CD4-positive, alpha-beta T cell (primary cell): ENCODE data around the gene USP37. TPM values are rescaled to one million over a fixed set of nuclear protein-coding genes. Genes with fewer than 3 reads are reported as not detected.

Source experiments
- ATAC-seq: fragments of 200-7000 bp; cut with Tn5 transposase; one replicate; pipeline ENCODE4 v1.10.0; 2022; ENCODE audit warnings: mild to moderate bottlenecking; ENCODE audit not compliant: poor library complexity
- CTCF ChIA-PET: fragments of 350-600 bp; sonication (Branson Sonifier 250); formaldehyde crosslinking; loops from one replicate; lab custom pipeline; 2021; ENCODE audit warnings: antibody characterized with exemption, inconsistent platforms; lab: Charles Lee
- POLR2A ChIA-PET: fragments of 350-600 bp; sonication (Branson Sonifier 250); formaldehyde crosslinking; loops from one replicate; lab custom pipeline; 2021; ENCODE audit warnings: antibody characterized with exemption, inconsistent platforms; lab: Charles Lee
- DNase-seq, 14 experiments: peaks; one replicate each; pipeline ENCODE4 v3.0.0-alpha.2; 2013 to 2020; ENCODE audit warnings: mixed read lengths in 2 of 14
- H3K27ac ChIP-seq, 2 donors: one replicate each; pipeline versions ENCODE4 v1.5.1 to v1.7.0; 2013; ENCODE audit warnings: low read length in 2 of 2, low read depth in 1 of 2, mild to moderate bottlenecking in 1 of 2
- H3K27me3 ChIP-seq, 2 experiments: 1 replicate in 1 of 2; 2 replicates in 1 of 2; pipeline versions ENCODE4 v1.6.1 to v1.7.0; 2013; ENCODE audit warnings: low read length in 2 of 2, control low read depth in 1 of 2, mild to moderate bottlenecking in 1 of 2, moderate library complexity in 1 of 2; ENCODE audit not compliant: insufficient read depth in 2 of 2, control insufficient read depth in 1 of 2
- H3K36me3 ChIP-seq: one replicate; pipeline ENCODE4 v1.6.1; 2013; ENCODE audit warnings: low read length, control low read depth; ENCODE audit not compliant: insufficient read depth
- H3K4me1 ChIP-seq: one replicate; pipeline ENCODE4 v1.6.1; 2013; ENCODE audit warnings: low read length, control low read depth; ENCODE audit not compliant: insufficient read depth
- H3K4me3 ChIP-seq: one replicate; pipeline ENCODE4 v1.5.1; 2013; ENCODE audit warnings: mild to moderate bottlenecking, low read length, moderate library complexity
- H3K9me3 ChIP-seq, 2 experiments: 1 replicate in 1 of 2; 2 replicates in 1 of 2; pipeline versions ENCODE4 v1.6.1 to v1.7.0; 2013; ENCODE audit warnings: low read length in 2 of 2, mild to moderate bottlenecking in 2 of 2, control low read depth in 1 of 2, moderate library complexity in 1 of 2; ENCODE audit not compliant: control insufficient read depth in 1 of 2, insufficient read depth in 1 of 2
- H3K27ac Mint-ChIP-seq: one replicate; pipeline ENCODE4 v1.8.0; 2020; ENCODE audit warnings: mixed read lengths
- H3K27me3 Mint-ChIP-seq: one replicate; pipeline ENCODE4 v1.8.0; 2021; ENCODE audit warnings: mixed read lengths
- H3K36me3 Mint-ChIP-seq: one replicate; pipeline ENCODE4 v1.8.0; 2021; ENCODE audit warnings: low read depth, mixed read lengths
- H3K4me1 Mint-ChIP-seq: one replicate; pipeline ENCODE4 v1.8.0; 2021; ENCODE audit warnings: low read depth, mixed read lengths
- H3K4me3 Mint-ChIP-seq: one replicate; pipeline ENCODE4 v1.8.0; 2020; ENCODE audit warnings: mild to moderate bottlenecking, mixed read lengths
- H3K9me3 Mint-ChIP-seq: one replicate; pipeline ENCODE4 v1.8.0; 2020; ENCODE audit warnings: mixed read lengths
- intact Hi-C, 2 experiments: fragments of 100-400 bp; cut with DNase I in 1 of 2; cut with micrococcal nuclease in 1 of 2; formaldehyde crosslinking; loops; one replicate each; pipeline versions ENCODE4 v1.15.1 to v1.9.0; 2023 to 2025; cut with DNase I, micrococcal nuclease
- polyA plus RNA-seq, 2 donors: library from polyadenylated mRNA; unstranded; fragments of 120-200 nt; gene quantifications; one replicate each; pipeline ENCODE4 v1.2.1, GENCODE V29; 2013
- total RNA-seq, 174 experiments: library from RNA in 2 of 174; stranded (reverse) in 2 of 174; gene quantifications; one replicate each; pipeline ENCODE4 v1.2.3 and lab custom pipeline; 2021 to 2026
- TF ChIP-seq, protein P1 (sequence below): fragments of 200-600 bp; IDR thresholded peaks from one replicate; pipeline ENCODE4 v1.8.0; 2022; ENCODE audit warnings: antibody characterized with exemption, mild to moderate bottlenecking

The USP37 gene, protein sequence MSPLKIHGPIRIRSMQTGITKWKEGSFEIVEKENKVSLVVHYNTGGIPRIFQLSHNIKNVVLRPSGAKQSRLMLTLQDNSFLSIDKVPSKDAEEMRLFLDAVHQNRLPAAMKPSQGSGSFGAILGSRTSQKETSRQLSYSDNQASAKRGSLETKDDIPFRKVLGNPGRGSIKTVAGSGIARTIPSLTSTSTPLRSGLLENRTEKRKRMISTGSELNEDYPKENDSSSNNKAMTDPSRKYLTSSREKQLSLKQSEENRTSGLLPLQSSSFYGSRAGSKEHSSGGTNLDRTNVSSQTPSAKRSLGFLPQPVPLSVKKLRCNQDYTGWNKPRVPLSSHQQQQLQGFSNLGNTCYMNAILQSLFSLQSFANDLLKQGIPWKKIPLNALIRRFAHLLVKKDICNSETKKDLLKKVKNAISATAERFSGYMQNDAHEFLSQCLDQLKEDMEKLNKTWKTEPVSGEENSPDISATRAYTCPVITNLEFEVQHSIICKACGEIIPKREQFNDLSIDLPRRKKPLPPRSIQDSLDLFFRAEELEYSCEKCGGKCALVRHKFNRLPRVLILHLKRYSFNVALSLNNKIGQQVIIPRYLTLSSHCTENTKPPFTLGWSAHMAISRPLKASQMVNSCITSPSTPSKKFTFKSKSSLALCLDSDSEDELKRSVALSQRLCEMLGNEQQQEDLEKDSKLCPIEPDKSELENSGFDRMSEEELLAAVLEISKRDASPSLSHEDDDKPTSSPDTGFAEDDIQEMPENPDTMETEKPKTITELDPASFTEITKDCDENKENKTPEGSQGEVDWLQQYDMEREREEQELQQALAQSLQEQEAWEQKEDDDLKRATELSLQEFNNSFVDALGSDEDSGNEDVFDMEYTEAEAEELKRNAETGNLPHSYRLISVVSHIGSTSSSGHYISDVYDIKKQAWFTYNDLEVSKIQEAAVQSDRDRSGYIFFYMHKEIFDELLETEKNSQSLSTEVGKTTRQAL
- total RNA-seq (10 to 100 TPM; 20.2 to 24.4 TPM), total RNA-seq (lab: John Stamatoyannopoulos, UW) (39.8 to 176 (median 85.1) reads per million in 172 experiments)
- polyA plus RNA-seq (2013, experiment 1 of 2): 8.3 TPM
- 11.1 TPM for polyA plus RNA-seq (2013, experiment 2 of 2)

DNA sequence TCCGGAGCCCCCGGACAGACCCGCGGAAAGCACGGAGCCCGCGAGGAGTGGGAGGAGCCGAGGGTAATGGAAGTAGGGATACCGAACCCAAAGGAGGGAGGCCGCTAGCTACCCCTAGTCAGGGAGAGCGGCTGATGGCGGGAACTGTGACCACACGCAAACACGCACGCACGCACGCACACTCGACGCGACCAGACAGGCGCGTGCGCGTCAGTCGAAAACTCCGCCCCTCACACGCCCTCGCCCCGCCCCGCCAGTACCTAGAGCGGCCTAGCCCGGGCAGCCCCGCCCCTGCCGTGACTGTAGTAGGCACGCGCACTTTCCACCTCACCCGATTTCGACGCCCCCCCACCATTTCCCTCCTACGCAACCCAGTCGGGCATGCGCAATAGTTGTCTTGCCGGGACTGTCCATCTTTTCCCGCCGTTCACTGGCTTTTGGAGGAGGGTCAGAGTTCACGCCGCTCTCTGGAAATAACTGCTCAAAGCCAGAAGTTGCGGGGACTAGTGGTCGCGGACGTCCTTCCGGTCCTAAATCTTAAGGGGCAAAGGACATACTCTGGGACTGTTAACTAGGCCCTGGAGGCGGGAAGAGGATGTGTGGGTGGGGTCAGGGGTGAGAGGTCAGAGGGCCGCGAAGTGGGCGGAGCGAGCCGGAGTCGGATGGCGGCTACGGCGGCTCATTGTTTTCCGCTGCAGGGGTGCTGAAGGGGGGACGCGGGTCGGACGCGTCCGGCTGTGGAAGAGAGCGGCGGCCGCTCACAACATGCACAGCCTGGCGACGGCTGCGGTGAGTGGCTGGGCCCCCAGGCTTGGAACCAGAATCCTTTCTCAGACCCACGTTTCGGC lies at the start of gene USP37, which contains the start of gene CNOT9:
Gene USP37 (minus strand): TSS at position 162 of the 848 bp plus-strand sequence. CDS start 9,698 bp downstream, outside the sequence.
Gene CNOT9 (plus strand): TSS at position 650 of the 848 bp plus-strand sequence. CDS start 116 bp downstream, at position 766.
- H3K4me1 ChIP-seq: peaks cover 32% of the 10 kb centered on the region
- DNase-seq (peak; percentile 99 to 100 (median 100)), ATAC-seq (peak; percentile 85)
- no peaks in the 10 kb centered on the region for H3K27me3 Mint-ChIP-seq
- peak within 1 kb of the TSS; percentile 77 for H3K4me3 ChIP-seq
- H3K4me1 Mint-ChIP-seq: peaks cover 77% of the 10 kb centered on the region
- intact Hi-C loops: loop anchor here (1.0 to 10.0 kb wide), 10 partner anchors 89 to 976 kb away; partner anchors contain the start of genes AAMP (in 2 of the 2), PNKD (in 2 of the 2), BCS1L (in 1 of the 2) and CHPF (in 1 of the 2)
- H3K27ac ChIP-seq: peak within 1 kb of the TSS; percentile 98 to 99
- H3K4me3 Mint-ChIP-seq: peak within 1 kb of the TSS; percentile 96
- CTCF ChIA-PET: interaction anchor here (0.5 kb wide), 1 partner anchor 298 kb away, joined by 3 read pairs; the partner anchor contains the start of genes AAMP and PNKD
- H3K27me3 ChIP-seq: no peaks in the 10 kb centered on the region
- POLR2A ChIA-PET: interaction anchor here (0.8 to 1.4 kb wide), 7 partner anchors 9 to 819 kb away, joined by 3 to 5 read pairs (median 4); partner anchors contain the start of genes CTDSP1, DNPEP and TUBA4A
- TF ChIP-seq, protein P1, sequence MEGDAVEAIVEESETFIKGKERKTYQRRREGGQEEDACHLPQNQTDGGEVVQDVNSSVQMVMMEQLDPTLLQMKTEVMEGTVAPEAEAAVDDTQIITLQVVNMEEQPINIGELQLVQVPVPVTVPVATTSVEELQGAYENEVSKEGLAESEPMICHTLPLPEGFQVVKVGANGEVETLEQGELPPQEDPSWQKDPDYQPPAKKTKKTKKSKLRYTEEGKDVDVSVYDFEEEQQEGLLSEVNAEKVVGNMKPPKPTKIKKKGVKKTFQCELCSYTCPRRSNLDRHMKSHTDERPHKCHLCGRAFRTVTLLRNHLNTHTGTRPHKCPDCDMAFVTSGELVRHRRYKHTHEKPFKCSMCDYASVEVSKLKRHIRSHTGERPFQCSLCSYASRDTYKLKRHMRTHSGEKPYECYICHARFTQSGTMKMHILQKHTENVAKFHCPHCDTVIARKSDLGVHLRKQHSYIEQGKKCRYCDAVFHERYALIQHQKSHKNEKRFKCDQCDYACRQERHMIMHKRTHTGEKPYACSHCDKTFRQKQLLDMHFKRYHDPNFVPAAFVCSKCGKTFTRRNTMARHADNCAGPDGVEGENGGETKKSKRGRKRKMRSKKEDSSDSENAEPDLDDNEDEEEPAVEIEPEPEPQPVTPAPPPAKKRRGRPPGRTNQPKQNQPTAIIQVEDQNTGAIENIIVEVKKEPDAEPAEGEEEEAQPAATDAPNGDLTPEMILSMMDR: no peak
- peaks cover 25% of the 10 kb centered on the region for H3K36me3 ChIP-seq
- H3K9me3 ChIP-seq: no peaks in the 10 kb centered on the region
- H3K9me3 Mint-ChIP-seq: no peaks in the 10 kb centered on the region
- peaks cover 66% of the 10 kb centered on the region for H3K36me3 Mint-ChIP-seq
- peak within 1 kb of the TSS; percentile 97 for H3K27ac Mint-ChIP-seq

DNA sequence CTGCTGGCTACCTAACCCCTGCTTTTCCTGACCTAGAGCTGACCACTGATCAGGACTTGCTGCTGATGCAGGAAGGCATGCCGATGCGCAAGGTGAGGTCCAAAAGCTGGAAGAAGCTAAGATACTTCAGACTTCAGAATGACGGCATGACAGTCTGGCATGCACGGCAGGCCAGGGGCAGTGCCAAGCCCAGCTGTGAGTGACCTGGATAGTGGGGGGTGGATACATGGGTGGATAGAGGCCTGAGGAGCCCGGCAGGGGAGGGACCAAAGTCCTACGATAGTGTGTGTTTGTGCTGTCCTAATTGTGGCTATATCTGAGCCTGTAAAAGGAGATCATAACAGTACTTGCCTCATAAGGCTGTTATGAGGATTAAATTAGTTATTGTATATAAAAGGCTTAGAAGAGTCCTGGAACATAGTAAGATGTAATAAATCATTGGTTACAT lies 47.7 kb upstream of the USP37 start:
- H3K9me3 Mint-ChIP-seq: no peaks in the 10 kb centered on the region
- Histone ChIP-seq H3K27me3 (no peaks in the 10 kb centered on the region), H3K4me3 (no peak overlapping the region), H3K36me3 (no peaks in the 10 kb centered on the region), H3K4me1 (no peaks in the 10 kb centered on the region), H3K27ac (no peak overlapping the region), H3K9me3 (no peaks in the 10 kb centered on the region)
- H3K27ac Mint-ChIP-seq: no peak overlapping the region
- ChIA-PET POLR2A (no interaction called here), CTCF (no interaction called here)
- TF ChIP-seq, protein P1: no peak
- DNase-seq: no peak
- intact Hi-C loops: no loop called here
- no peaks in the 10 kb centered on the region for H3K27me3 Mint-ChIP-seq
- no peak for ATAC-seq
- no peaks in the 10 kb centered on the region for H3K36me3 Mint-ChIP-seq
- H3K4me3 Mint-ChIP-seq: no peak overlapping the region
- H3K4me1 Mint-ChIP-seq: no peaks in the 10 kb centered on the region
